HFFc6 (cell line): Measurements from ENCODE around the gene DEAF1. TPM values are rescaled to one million over a fixed set of nuclear protein-coding genes. Genes with fewer than 3 reads are reported as not detected.

Source experiments
- DNase-seq: peaks from one replicate; pipeline ENCODE4 v3.0.0-alpha.2; 2018
- H3K27ac Mint-ChIP-seq: 2 replicates; pipeline ENCODE4 v1.8.0; 2020; ENCODE audit warnings: mild to moderate bottlenecking, mixed read lengths
- H3K27me3 Mint-ChIP-seq: 2 replicates; pipeline ENCODE4 v1.8.0; 2021; ENCODE audit warnings: mild to moderate bottlenecking, moderate library complexity, mixed read lengths; ENCODE audit not compliant: insufficient read depth
- H3K36me3 Mint-ChIP-seq: 2 replicates; pipeline ENCODE4 v1.8.0; 2021; ENCODE audit warnings: low read depth, mixed read lengths
- H3K4me1 Mint-ChIP-seq: 2 replicates; pipeline ENCODE4 v1.8.0; 2020; ENCODE audit warnings: low read depth, mixed read lengths
- H3K4me3 Mint-ChIP-seq: 2 replicates; pipeline ENCODE4 v1.8.0; 2020; ENCODE audit warnings: mild to moderate bottlenecking, moderate library complexity, mixed read lengths
- H3K9me3 Mint-ChIP-seq: 2 replicates; pipeline ENCODE4 v1.8.0; 2020; ENCODE audit warnings: mild to moderate bottlenecking, mixed read lengths
- CTCF ChIP-seq: fragments of 200-600 bp; sonication (generic); IDR thresholded peaks from 2 replicates; pipeline ENCODE4 v1.5.0; 2021; ENCODE audit warnings: antibody characterized with exemption, mild to moderate bottlenecking
- total RNA-seq, 6 experiments: library from RNA; stranded (reverse); fragmentation: NEBNext Ultra II Directional; extraction: Animal tissue kit (Norgen Biotek cat#: 25700); gene quantifications; 2 replicates in 1 of 6; 3 replicates in 5 of 6; pipeline ENCODE4 v1.2.3, GENCODE V29; 2021

Gene DEAF1
- total RNA-seq, 6 experiments from 2014 or later, result 32.2 to 48.1 (median 34.6) TPM

GRCh38 chr11:726278-727220 lies 31.5 kb upstream of the DEAF1 start:
- Mint-ChIP-seq H3K27ac (peak overlapping the region; percentile 42; the same call in 1 of the 2 replicates), H3K4me3 (no peak overlapping the region)
- DNase-seq, result no peak

GRCh38 chr11:725624-726202 lies 30.7 kb upstream of the DEAF1 start:
- Mint-ChIP-seq H3K4me3 (no peak overlapping the region), H3K27me3 (peaks cover 3% of the 10 kb centered on the region; the same call in 1 of the 2 replicates), H3K36me3 (no peaks in the 10 kb centered on the region), H3K9me3 (no peaks in the 10 kb centered on the region), H3K27ac (no peak overlapping the region), H3K4me1 (peaks cover 8% of the 10 kb centered on the region; the same call in 1 of the 2 replicates)
- no peak for DNase-seq
- no peak for TF ChIP-seq CTCF

More at GRCh38 chr11:726278-727220, 31.5 kb upstream of the DEAF1 start:
- Mint-ChIP-seq H3K4me1 (peaks cover 8% of the 10 kb centered on the region; the same call in 1 of the 2 replicates), H3K27me3 (peaks cover 3% of the 10 kb centered on the region; the same call in 1 of the 2 replicates), H3K9me3 (no peaks in the 10 kb centered on the region), H3K36me3 (no peaks in the 10 kb centered on the region)
- TF ChIP-seq CTCF, result no peak

- Mint-ChIP-seq H3K27ac (no peak overlapping the region), H3K4me3 (no peak overlapping the region), H3K4me1 (peaks cover 8% of the 10 kb centered on the region; the same call in 1 of the 2 replicates), H3K36me3 (no peaks in the 10 kb centered on the region), H3K27me3 (peaks cover 3% of the 10 kb centered on the region; the same call in 1 of the 2 replicates), H3K9me3 (no peaks in the 10 kb centered on the region)
- no peak for DNase-seq
- no peak for TF ChIP-seq CTCF
Observed at GRCh38 chr11:724778-725386, 29.9 kb upstream of the DEAF1 start.

- DNase-seq, result no peak
Observed at GRCh38 chr11:724049-724777, 29.2 kb upstream of the DEAF1 start.

More at GRCh38 chr11:724049-724777, 29.2 kb upstream of the DEAF1 start:
- Mint-ChIP-seq H3K36me3 (no peaks in the 10 kb centered on the region), H3K4me3 (no peak overlapping the region), H3K27me3 (peaks cover 3% of the 10 kb centered on the region; the same call in 1 of the 2 replicates), H3K9me3 (no peaks in the 10 kb centered on the region), H3K4me1 (peaks cover 8% of the 10 kb centered on the region; the same call in 1 of the 2 replicates), H3K27ac (no peak overlapping the region)
- TF ChIP-seq CTCF, result no peak
